HL-60 (cell line): Measurements from ENCODE around the gene KRTAP4-6.
"Not testable (repeated sequence)": the region's sequence is repeated elsewhere in the genome, so short reads cannot be mapped to it uniquely, and the experiment has no call there.

Source experiments
- DNase-seq, 2 experiments: peaks; one replicate each; pipeline ENCODE4 v3.0.0-alpha.2; 2010 to 2020; ENCODE audit warnings: low read depth in 1 of 2, low spot score in 1 of 2
- H3K27ac ChIP-seq: fragments of 250-450 bp; sonication (Bioruptor Pico); replicated peaks from 2 replicates; pipeline ENCODE4 v1.5.1; 2020; ENCODE audit warnings: mild to moderate bottlenecking, moderate library complexity
- H3K27me3 ChIP-seq: fragments of 250-450 bp; sonication (Bioruptor Pico); 2 replicates; pipeline ENCODE4 v1.5.1; 2021; ENCODE audit warnings: mild to moderate bottlenecking, moderate library complexity; ENCODE audit not compliant: insufficient read depth, poor library complexity, severe bottlenecking
- H3K4me3 ChIP-seq: replicated peaks from 2 replicates; pipeline ENCODE4 v1.5.1; 2011; ENCODE audit warnings: mild to moderate bottlenecking, control low read depth, low read length; ENCODE audit not compliant: insufficient read depth
- CTCF ChIP-seq: IDR thresholded peaks from one replicate; pipeline ENCODE4 v1.5.1; 2011; ENCODE audit warnings: low read length, control low read depth, inconsistent platforms; ENCODE audit not compliant: insufficient read depth
- GABPA ChIP-seq: IDR thresholded peaks from 2 replicates; pipeline ENCODE4 v1.6.1; 2012; ENCODE audit warnings: low read depth
- POLR2AphosphoS5 ChIP-seq: IDR thresholded peaks from 2 replicates; pipeline ENCODE4 v1.6.1; 2012; ENCODE audit warnings: low read depth
- SPI1 ChIP-seq: IDR thresholded peaks from 2 replicates; pipeline ENCODE4 v1.6.1; 2012; ENCODE audit warnings: low read depth, mild to moderate bottlenecking, borderline replicate concordance
- TF ChIP-seq, protein P1 (sequence below): IDR thresholded peaks from 2 replicates; pipeline ENCODE4 v1.6.1; 2012; ENCODE audit warnings: low read depth; ENCODE audit not compliant: insufficient replicate concordance

The KRTAP4-6 gene

DNA sequence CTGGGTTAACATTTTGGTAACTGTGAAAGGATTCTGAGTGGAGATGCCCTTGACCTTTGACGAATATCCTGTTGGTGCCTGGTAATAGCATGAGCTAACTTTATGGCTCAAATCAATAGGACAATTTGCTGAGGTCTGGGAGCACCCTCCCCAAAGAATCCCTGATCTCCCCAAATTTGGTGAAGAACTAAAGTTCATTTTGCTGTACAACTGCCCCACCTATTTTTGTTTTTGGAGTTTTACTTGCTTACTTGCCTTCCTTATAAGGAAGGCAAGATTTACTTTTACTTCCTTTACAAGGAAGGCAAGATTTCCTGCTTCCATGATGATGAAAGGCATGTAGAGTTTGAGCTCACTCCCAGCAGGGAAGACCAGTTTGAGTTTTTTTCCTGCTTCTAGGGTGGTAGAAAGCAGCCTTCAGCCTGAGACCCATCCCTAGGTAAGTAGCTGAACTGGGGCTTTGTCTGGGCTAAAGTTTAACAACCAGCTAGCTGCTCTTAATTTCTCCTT lies 32.3 kb downstream of the KRTAP4-6 start:
- Histone ChIP-seq H3K27ac (peak overlapping the region; percentile 33), H3K4me3 (no peak overlapping the region), H3K27me3 (no peaks in the 10 kb centered on the region)
- TF ChIP-seq CTCF: no peak
- no peak for TF ChIP-seq POLR2AphosphoS5
- TF ChIP-seq GABPA: no peak
- TF ChIP-seq, protein P1, sequence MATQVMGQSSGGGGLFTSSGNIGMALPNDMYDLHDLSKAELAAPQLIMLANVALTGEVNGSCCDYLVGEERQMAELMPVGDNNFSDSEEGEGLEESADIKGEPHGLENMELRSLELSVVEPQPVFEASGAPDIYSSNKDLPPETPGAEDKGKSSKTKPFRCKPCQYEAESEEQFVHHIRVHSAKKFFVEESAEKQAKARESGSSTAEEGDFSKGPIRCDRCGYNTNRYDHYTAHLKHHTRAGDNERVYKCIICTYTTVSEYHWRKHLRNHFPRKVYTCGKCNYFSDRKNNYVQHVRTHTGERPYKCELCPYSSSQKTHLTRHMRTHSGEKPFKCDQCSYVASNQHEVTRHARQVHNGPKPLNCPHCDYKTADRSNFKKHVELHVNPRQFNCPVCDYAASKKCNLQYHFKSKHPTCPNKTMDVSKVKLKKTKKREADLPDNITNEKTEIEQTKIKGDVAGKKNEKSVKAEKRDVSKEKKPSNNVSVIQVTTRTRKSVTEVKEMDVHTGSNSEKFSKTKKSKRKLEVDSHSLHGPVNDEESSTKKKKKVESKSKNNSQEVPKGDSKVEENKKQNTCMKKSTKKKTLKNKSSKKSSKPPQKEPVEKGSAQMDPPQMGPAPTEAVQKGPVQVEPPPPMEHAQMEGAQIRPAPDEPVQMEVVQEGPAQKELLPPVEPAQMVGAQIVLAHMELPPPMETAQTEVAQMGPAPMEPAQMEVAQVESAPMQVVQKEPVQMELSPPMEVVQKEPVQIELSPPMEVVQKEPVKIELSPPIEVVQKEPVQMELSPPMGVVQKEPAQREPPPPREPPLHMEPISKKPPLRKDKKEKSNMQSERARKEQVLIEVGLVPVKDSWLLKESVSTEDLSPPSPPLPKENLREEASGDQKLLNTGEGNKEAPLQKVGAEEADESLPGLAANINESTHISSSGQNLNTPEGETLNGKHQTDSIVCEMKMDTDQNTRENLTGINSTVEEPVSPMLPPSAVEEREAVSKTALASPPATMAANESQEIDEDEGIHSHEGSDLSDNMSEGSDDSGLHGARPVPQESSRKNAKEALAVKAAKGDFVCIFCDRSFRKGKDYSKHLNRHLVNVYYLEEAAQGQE: no peak
- TF ChIP-seq SPI1: no peak
- no peak for DNase-seq

DNA sequence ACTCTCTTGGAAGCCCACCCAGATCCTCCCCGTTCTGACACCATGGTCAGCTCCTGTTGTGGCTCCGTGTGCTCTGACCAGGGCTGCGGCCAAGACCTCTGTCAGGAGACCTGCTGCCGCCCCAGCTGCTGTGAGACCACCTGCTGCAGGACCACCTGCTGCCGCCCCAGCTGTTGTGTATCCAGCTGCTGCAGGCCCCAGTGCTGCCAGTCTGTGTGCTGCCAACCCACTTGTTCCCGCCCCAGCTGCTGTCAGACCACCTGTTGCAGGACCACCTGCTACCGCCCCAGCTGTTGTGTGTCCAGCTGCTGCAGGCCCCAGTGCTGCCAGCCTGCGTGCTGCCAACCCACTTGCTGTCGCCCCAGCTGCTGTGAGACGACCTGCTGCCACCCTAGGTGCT lies 35.0 kb downstream of the KRTAP4-6 start, which contains the start of gene KRTAP4-9:
Gene KRTAP4-9 (plus strand): TSS at position 43 of the 400 bp plus-strand sequence. CDS start 0 bp downstream, at position 43.
- not testable (repeated sequence) for DNase-seq, H3K27me3 ChIP-seq, H3K4me3 ChIP-seq, H3K27ac ChIP-seq

GRCh38 chr17:41104386-41105038 lies 35.8 kb downstream of the KRTAP4-6 start:
- not testable (repeated sequence) for H3K4me3 ChIP-seq, H3K27ac ChIP-seq, H3K27me3 ChIP-seq, DNase-seq

DNA sequence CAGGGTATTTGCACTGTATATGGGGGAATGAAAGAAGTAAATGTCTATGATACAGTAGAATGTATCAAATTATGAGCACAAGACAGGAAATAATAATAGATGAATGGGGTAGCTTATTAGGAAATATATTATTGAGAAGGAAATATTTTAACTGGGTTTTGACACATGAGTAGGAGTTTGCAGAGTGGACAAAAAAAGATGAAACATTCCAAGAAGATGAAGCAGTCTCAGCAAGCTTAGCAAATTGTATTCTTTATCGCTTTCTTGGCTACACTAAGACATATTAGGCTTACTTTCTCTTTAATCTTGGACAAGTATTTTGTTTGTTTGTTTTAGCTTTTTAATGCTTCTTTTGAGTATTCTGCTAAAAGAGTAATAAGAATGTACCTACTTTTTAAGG lies 36.4 kb downstream of the KRTAP4-6 start:
- Histone ChIP-seq H3K27ac (no peak overlapping the region), H3K27me3 (no peaks in the 10 kb centered on the region), H3K4me3 (no peak overlapping the region)
- DNase-seq: no peak
- no peak for TF ChIP-seq SPI1
- no peak for TF ChIP-seq CTCF
- TF ChIP-seq, protein P1: no peak
- TF ChIP-seq GABPA: no peak
- no peak for TF ChIP-seq POLR2AphosphoS5
